Measurements from ENCODE around the gene SMARCD3.

Gene SMARCD3

DNA sequence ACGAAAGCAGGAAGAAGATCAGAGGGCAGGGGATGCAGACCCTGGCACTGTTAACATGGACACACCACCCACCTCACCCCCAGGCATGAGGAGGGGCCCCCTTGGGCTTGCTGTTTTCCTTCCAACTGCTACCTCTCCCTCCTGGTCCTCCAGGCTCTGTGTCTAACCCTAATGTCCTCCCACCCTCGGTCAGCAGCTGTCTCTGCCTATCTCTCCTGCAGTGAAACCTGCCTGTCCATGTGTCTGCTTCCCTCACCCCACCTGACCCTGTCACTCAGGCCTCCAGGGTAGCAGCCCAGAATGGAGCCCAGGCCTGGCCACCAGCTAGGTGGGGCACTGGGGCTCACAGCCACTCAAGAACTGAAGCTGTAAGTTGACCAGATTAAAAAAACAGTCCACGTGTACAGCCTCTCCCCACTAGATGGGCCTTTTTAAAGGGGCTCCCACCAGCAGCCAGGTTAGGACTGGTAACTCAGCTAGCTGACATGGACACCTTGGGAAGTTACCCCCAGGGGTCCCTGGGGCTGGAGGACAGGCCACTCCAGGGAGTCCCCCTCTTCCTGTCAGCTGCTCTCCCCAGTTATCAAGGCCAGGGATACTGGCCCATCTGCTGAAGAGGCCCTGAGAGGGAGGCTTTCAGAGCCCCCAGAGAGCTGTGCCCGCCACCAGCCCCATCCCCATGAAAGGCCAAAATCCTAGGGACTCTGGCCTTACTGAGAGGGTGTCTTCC is 1.5 kb downstream of the SMARCD3 start:
- no peak for DNase-seq

DNA sequence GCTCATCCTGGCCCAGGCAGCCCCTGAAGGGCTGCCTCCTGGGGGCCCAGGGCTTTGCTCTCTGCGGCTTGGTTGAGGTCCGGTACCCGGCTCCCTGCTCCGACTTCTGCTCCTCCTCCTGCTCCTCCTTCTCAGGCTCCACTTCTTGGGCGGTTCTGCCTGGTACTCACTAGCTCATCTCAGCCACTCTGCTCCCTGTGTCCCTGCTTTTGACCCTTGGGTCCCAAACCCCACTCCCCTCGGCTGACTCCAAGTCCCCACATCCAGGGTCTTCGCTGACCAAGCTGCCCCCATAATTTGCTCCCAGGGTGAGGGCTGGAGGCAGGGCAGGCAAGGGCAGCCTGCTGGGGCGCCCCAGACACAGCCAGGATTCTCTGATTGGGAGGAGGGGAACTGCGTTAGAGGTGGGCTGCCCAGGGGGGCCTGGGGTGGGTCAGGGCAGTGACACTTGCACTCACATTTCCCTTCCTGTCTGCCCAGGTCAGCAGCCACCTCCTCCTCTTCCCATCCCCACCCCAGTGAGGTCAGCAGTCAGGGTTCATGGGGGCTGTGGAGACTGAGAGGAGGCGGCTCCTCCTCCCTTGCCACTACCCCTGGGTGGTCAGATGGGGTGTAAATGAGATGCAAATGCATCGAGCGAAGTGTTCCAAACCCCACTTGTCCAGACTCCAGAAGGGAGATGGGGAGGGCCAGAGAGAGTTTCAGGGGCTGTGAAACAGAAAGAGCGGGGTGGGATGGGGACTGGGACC is 2.2 kb downstream of the SMARCD3 start:
- DNase-seq = no peak

DNA sequence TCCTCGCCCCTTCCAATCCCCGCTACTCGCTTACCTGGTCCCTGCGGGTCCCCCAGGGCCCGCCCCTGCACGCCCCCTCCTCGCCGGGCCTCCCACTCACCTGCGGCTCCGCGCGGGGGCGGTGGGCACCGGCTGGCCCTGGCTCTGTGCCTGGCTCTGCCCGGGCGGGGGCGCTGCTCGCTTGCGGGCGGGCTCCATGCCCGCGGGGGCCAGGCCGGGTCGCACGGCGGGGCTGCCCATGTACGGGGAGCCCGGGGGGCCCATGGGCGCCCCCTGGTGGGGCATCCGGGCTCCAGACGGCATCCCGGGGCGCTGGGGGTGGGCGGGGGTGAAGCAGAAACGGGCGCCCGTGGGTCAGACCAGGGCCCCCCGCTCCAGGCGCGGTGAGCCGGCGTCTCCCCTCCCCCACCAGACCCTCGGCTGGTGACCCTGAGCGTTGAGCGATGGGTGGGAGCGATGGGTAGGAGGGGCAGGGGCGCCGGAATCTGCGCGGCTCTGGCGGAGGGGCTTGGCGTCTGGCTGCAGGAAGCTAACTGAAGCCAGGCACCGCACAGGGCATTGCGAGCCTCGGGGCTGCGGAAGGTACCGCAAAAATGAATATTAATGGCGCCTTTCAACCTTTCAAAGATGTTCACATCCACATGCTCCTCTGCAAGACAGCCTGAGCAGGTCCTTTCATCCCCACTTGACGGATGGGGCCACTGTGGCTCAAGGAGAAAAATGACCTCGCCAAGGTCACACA is 3.0 kb downstream of the SMARCD3 start:
- peak; percentile 68 to 74 for DNase-seq

DNA sequence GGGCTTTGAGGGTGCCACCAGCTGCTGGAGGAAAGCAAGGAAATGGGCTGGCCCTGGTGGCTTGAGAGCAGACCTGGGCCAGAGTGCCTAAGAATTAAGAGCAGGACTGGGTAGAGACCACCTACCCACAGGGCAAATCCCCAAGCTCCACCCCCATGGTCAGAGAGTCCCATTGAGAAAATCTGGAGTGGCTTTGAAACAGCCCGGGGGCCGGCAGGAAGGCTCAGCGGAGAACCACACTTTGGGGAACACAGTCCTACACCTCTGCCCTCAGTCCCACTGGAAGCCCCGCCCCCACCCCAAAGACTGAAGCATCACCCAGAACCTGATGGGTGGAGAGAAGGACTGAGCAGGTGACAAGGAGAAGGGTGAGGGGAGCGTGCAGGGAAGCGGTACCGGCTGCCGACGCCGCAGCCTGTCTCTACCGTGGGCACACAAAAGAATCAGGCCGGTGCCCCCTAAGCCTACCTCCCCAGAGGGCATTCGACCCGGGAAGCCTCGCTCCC is 3.6 kb downstream of the SMARCD3 start:
- no peak for DNase-seq

DNA sequence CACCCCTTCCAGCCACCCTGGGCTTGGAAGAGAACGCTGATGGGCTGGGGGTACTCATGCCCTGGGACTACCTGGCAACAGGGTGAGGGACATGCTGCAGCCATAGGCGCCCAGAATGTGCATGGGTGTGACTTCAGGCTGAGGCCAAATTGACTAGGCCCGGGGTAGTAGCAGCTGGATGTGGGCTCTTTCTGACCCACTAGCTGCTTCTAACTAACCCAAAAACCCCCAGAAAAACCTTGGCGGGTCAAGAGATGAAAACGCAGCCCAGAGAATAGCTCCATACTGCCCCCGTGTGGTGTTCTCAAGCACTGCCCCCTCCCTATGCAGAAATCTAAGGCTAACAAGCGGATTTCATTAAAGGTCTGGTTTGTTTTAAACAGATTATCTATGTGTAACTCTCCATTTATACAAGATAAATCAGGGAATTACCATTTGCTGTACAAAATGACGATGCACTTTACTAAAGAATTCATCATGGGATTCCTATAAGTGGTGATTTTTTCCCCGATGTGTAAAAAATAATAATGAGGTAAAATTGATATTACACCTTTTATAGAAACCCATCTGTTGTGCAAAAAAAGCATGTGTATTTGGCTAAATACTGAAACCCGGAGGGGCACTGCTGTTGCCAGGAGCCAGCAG is 4.2 kb downstream of the SMARCD3 start:
- DNase-seq = peak; percentile 67 to 70

DNA sequence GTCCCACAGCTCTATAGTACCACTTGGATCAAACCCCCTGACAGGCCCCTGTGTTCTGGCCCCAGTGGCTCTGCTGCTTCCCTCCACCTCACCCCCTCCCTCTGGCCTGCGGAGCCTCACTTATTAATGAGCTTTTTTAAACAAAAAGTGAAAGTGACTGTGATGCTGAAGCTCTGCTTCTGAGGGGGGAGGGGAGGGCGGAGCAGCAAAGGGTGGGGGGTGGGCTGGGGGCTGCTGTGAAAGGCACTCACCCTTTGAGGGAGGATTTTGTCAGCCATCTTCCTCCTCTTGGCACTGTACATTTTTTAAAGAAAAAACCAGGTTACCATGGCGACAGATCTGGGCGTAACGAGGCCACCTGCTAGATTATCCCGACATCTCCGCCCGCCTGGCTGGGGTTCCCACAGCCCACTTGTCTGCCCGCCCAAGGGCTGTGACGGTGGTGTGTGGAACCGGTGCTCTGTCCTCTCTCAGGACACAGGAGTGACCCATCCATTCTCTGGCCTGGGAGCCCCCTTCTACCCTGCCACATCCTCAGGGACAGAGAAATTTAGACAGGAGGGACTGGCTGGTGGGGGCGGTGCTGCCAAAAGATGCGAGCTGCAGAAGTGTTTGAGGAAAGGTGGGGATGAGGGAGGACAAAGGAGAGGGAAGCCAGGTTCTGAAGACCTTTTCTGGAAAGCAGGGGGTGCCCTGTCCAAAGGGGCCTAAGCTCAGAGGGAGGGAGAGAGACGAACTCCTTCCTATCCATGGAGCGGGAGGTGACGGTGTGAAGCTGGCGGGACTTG is 4.9 kb downstream of the SMARCD3 start:
- peak in 1 of 2 donors; percentile 43 for DNase-seq

DNA sequence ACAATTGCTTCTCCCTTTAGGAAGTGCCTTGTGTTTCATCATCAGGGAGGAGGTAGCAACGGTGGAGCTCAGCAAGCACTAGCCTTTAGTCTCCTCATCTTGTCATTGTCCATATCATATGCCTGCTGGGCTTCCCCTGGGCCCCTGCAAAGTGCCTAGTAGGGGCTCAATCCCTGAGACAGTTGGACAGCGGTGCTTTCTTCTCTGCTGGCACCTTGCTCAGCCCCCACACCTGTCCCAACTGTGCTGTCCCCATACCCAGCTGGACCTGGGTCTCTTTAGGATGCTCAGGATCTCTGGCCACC is 5.5 kb downstream of the SMARCD3 start:
- no peak for DNase-seq

DNA sequence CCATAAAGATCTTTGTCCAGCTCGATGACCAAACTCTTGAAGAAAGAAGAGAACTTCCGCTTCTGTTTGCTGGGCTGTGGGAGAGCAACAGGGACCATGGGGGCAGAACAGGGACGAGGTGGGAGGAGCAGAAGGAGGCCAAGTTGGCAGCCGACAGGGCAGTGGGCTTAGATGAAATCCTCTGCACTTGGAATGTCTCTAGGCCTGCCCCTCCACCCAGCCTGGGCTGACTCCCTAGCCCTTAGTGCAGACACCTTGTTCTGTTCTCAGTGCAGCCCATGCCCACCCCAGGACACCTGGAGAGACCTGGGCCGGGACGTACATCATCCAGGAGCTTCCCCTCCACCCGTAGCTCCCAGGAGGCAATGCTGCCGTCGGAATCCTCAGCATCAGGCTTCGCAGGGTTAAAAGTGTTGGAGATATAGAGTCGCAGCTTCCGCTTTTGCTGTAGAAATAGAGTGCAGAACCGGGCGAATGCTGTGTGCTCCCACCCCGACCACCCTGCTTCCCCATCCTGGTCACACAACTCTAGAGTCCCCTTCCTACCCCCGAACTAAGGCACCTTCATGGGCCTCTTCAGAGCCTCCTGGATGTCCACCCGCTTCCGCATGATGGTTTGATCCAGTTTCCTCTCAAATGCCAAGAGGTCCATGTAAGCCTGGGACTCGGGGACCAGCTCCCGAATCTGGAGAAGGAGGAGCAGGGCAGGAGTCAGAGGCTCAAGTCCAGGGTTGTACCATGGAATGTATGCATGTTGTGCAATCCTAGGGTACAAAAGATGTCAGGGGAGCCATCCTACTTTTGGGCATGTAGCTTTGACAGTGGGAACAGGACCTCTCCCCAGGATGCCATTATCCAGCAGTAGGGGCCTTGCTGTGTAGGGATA is 6.1 kb downstream of the SMARCD3 start:
- DNase-seq = no peak

DNA sequence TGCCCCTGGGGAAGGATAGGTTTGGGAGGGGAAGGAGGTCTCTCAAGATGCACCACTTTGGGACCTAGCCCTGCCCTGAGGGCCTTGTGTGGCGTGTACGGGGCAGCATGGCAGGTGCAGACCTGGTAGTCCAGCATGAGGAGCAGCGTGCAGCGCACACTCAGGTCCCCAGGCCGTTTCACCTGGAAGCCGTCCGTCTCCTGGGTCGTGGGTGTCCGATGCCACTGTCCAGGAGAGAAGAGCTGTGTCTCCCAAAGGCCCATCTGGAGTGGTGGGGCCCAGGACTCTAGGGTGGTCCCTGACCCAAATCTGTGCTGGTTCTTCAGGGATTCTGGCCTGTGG is 6.8 kb downstream of the SMARCD3 start:
- no peak for DNase-seq

DNA sequence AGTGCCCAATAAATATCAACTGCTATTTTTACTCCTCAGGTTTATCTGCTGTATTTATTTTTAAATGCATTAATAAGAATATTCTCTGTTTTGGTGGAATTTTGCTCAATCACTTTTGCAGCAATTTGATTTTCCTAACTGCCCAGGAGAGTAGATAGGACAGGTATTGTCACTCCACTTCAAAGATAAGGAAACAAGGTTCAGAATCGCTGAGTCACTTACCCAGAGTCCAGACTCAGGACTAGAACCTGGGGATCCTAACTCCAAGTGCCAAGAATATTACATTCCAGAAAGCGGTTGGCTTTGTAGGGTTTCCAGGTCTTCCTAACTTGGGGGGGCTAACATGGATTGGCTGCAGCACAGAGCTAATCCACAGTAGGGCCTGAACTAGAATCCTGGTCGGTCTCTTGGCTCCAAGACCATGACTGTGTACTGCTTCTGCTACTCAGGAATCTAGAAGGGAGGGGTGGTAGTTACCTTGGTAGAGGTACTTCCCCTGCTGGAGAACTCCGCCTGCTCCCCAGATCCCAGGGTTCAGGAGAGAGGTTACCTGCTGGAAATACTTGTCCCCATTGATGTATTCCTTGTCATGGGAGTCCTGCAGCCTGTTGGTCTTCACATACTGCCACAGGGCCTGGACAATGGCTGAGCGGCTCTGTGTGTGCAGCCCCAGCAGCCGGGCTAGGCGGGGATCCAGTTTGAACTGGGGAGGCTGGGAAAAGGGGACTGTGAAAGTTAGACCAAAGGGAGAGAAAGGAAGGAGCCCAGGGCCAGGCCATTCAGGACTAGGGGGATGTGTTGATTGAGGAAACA is 7.3 kb downstream of the SMARCD3 start:
- no peak for DNase-seq

DNA sequence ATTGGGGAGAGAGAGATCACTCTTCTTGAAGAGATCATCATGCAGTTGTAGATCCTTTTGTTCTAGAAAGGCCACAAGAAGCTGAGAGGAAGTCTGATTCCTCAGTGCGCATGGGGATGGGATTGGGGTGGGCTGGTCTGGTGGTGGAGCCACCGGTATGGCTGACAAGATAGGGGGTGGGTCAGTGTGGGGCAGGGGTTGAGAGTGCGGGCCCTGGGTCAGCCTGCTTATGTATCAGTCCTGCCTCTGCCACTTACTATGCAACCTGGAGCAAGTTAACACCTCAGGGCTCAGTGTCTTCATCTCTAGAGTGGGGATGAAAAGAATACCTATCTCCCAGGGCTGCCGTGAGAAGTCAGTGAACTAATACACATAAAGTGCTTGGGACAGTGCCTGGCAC is 8.0 kb downstream of the SMARCD3 start:
- DNase-seq = no peak

DNA sequence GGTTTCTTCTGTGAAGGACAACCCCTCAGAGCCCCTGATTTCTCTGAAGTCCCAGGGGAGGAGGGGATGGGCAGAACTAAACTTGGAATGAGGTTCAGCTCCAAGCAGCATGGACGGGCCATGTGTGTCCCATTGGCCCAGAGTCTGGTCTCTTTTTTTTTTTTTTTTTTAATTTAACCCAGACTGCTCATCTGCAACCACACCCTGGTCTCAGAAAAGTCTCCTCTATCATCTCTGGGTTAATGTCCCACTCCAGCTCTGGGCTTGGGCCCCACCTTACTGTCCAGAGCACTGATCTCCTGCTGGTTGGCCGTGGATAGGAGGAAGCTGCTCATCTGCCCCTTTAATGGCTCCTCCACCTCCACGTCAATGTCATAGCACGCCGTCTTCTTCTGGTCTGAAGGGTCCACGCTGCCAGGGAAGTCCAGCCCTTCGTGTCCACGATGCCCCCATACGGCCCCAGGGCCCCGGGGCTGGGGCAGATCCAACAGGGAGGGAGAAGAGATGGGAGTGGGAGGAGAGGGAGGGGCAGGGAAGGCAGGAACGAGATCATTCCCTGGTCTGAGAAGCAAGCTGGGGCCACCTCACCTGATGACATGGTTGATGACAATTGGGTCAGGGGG is 8.5 kb downstream of the SMARCD3 start:
- no peak for DNase-seq

DNA sequence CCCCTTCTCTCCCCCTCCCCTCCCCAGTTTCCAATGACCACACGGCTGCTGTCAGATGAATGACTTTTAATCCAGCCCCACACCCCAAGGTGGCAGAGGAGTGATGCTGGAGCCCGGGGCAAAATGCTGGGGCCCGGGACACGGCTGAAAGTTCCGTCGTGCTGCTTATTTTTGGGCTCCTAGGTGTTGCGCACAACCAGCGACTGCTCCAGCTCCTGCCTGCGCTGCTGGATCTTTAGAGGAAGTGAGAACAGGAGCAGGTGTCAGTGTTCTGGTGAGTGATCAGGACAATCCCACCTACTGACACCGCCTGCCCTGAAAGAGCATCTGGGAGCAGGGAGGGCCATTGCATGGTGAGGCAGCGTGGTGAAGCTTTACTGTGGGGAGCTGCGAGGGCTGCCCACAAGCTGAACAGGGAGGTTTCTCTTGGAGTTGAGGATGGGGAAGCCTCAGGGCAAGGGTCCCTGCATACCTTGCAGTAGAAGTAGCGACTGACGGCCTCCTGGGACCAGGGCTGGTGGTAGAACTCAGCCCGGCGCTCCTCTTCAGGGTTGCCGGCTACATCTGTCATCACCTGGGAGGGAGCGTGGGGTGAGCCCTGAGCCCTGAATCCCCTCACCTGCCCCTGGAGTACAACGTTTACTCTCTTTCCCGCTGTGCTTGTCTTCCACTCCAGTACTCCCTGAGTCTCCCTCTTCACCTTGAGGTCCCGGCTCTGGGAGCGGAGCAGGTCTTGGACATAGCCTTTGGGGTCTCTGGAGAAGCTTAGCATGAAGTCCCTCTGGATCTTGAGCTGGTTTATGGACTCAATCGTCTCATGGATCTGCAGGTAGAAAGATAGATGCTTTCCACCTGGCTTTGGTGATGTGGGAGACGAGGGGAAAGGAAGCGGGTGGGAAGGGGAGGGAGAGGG is 9.3 kb downstream of the SMARCD3 start:
- DNase-seq = no peak

DNA sequence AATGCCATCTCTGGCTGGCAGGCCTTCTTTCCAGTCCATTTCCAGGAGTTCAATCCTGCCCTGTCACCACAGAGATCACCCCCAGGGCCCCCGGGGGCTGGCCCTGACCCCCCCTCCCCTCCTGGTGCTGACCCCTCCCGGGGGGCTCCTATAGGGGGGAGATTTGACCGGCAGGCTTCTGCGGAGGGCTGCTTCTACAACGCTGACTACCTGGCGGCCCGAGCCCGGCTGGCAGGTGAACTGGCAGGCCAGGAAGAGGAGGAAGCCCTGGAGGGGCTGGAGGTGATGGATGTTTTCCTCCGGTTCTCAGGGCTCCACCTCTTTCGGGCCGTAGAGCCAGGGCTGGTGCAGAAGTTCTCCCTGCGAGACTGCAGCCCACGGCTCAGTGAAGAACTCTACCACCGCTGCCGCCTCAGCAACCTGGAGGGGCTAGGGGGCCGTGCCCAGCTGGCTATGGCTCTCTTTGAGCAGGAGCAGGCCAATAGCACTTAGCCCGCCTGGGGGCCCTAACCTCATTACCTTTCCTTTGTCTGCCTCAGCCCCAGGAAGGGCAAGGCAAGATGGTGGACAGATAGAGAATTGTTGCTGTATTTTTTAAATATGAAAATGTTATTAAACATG is 10.2 kb downstream of the SMARCD3 start:
- DNase-seq = no peak

DNA sequence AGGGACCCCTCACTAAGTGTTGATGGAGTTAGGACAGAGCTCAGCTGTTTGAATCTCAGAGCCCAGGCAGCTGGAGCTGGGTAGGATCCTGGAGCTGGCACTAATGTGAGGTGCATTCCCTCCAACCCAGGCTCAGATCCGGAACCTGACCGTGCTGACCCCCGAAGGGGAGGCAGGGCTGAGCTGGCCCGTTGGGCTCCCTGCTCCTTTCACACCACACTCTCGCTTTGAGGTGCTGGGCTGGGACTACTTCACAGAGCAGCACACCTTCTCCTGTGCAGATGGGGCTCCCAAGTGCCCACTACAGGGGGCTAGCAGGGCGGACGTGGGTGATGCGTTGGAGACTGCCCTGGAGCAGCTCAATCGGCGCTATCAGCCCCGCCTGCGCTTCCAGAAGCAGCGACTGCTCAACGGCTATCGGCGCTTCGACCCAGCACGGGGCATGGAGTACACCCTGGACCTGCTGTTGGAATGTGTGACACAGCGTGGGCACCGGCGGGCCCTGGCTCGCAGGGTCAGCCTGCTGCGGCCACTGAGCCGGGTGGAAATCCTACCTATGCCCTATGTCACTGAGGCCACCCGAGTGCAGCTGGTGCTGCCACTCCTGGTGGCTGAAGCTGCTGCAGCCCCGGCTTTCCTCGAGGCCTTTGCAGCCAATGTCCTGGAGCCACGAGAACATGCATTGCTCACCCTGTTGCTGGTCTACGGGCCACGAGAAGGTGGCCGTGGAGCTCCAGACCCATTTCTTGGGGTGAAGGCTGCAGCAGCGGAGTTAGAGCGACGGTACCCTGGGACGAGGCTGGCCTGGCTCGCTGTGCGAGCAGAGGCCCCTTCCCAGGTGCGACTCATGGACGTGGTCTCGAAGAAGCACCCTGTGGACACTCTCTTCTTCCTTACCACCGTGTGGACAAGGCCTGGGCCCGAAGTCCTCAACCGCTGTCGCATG is 11.0 kb downstream of the SMARCD3 start:
- no peak for DNase-seq

DNA sequence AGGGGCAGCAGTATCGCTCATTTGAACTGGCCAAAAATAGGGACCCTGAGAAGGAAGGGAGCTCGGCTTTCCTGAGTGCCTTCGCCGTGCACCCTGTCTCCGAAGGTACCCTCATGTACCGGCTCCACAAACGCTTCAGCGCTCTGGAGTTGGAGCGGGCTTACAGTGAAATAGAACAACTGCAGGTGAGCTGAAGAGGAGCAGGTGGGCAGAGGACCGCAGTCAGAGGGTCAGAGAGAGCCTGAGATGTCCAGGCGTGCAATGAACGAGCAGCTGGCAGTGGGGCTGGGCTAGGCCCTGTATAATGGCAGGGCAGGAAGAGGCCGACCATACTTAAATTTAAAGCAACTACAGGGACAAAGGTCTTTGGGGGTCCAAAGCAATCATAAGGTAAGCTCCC is 12.1 kb downstream of the SMARCD3 start:
- no peak for DNase-seq

DNA sequence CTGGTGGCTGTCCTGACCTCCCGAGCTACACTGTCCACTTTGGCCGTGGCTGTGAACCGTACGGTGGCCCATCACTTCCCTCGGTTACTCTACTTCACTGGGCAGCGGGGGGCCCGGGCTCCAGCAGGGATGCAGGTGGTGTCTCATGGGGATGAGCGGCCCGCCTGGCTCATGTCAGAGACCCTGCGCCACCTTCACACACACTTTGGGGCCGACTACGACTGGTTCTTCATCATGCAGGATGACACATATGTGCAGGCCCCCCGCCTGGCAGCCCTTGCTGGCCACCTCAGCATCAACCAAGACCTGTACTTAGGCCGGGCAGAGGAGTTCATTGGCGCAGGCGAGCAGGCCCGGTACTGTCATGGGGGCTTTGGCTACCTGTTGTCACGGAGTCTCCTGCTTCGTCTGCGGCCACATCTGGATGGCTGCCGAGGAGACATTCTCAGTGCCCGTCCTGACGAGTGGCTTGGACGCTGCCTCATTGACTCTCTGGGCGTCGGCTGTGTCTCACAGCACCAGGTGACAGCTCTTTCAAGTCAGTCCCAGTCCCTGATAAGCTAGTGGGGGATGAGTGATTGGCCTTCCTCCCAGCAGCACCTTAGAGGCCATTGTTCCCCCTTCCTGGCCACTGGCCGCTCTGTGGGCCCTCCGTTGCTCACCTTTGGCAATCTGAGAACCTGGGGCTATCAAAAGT is 13.3 kb downstream of the SMARCD3 start:
- no peak for DNase-seq
